WERI-Rb-1 (cell line): Measurements from ENCODE around the gene CNTNAP2.

ENCODE experiments used
- DNase-seq: peaks from one replicate; pipeline ENCODE4 v3.0.0-alpha.2; 2020
- H3K27ac ChIP-seq: fragments of 250-450 bp; sonication (Bioruptor Pico); 2 replicates; pipeline ENCODE4 v1.5.1; 2020; ENCODE audit warnings: mild to moderate bottlenecking, moderate library complexity
- H3K27me3 ChIP-seq: fragments of 250-450 bp; sonication (Bioruptor Pico); 2 replicates; pipeline ENCODE4 v1.5.1; 2021; ENCODE audit warnings: mild to moderate bottlenecking, low read depth, moderate library complexity; ENCODE audit not compliant: insufficient read depth, severe bottlenecking
- H3K36me3 ChIP-seq: fragments of 250-450 bp; sonication (Bioruptor Pico); 2 replicates; pipeline ENCODE4 v1.5.1; 2020; ENCODE audit warnings: mild to moderate bottlenecking, moderate library complexity
- H3K4me3 ChIP-seq: 2 replicates; pipeline ENCODE4 v1.5.1; 2011; ENCODE audit warnings: low read depth, mild to moderate bottlenecking, control low read depth, low read length
- H3K9me3 ChIP-seq: fragments of 250-450 bp; sonication (Bioruptor Pico); 2 replicates; pipeline ENCODE4 v1.5.1; 2021; ENCODE audit warnings: mild to moderate bottlenecking, moderate library complexity; ENCODE audit not compliant: severe bottlenecking
- TF ChIP-seq, protein P1 (sequence below): IDR thresholded peaks from 2 replicates; pipeline ENCODE4 v1.5.1; 2011; ENCODE audit warnings: low read depth, mild to moderate bottlenecking, control low read depth, inconsistent platforms, low read length

Gene CNTNAP2

DNA sequence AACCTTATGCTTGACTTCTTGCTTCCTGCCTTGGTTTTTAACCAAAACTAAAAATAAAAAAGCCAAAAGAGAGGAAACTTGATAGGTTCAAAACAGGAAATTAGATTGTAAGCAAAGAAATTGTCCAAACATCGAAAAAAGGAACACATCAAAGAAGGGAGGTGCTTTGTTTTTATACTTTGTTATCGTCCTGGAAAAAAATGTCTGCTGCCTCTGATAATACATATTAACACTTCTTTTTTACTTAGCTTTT is 2187.4 kb downstream of the CNTNAP2 start:
- no peaks in the 10 kb centered on the region for H3K36me3 ChIP-seq
- no peak for DNase-seq
- H3K9me3 ChIP-seq = no peaks in the 10 kb centered on the region
- H3K4me3 ChIP-seq = no peak overlapping the region
- no peaks in the 10 kb centered on the region for H3K27me3 ChIP-seq
- no peak overlapping the region for H3K27ac ChIP-seq
- TF ChIP-seq, protein P1, sequence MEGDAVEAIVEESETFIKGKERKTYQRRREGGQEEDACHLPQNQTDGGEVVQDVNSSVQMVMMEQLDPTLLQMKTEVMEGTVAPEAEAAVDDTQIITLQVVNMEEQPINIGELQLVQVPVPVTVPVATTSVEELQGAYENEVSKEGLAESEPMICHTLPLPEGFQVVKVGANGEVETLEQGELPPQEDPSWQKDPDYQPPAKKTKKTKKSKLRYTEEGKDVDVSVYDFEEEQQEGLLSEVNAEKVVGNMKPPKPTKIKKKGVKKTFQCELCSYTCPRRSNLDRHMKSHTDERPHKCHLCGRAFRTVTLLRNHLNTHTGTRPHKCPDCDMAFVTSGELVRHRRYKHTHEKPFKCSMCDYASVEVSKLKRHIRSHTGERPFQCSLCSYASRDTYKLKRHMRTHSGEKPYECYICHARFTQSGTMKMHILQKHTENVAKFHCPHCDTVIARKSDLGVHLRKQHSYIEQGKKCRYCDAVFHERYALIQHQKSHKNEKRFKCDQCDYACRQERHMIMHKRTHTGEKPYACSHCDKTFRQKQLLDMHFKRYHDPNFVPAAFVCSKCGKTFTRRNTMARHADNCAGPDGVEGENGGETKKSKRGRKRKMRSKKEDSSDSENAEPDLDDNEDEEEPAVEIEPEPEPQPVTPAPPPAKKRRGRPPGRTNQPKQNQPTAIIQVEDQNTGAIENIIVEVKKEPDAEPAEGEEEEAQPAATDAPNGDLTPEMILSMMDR = no peak

DNA sequence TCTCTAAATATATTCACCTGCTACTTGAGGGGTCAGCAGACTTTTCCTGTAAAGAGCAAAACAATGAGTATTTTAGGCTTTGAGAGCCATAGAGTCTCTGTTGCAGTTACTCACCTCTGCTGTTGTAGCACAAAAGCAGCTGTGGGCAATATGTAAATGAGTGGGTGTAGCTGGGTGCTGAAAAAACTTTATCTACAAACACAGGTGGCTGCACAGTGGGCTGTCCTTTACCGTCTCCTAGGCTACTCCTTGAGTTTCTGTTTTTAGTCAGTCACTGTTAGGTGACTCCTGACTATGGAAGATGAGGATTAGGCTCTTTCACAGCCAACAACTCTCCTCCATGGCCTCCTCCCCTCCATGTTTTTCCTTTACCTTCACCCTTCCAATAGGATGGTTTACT is 2187.9 kb downstream of the CNTNAP2 start:
- TF ChIP-seq, protein P1 = no peak
- H3K4me3 ChIP-seq = no peak overlapping the region
- H3K27me3 ChIP-seq = no peaks in the 10 kb centered on the region
- DNase-seq = no peak
- no peaks in the 10 kb centered on the region for H3K36me3 ChIP-seq
- no peaks in the 10 kb centered on the region for H3K9me3 ChIP-seq
- no peak overlapping the region for H3K27ac ChIP-seq

DNA sequence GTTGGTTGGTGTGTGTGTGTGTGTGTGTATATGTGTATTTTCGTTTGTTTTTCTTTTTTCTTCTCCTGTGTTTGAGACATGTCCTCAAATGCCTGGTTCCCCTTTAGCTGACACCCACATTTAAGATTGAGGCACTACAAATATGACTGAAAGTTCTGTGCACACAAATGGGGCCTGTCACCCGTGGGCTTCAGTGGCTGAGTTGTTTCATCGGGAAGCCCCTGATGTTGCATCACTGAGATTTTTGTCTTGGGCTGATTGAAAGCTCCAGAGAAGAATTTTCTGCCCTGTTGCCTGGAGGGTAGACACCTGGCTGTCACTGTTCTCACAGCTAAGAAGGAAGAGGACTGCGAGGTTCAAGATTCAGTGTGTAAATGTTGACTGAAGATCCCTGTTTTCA is 2190.2 kb downstream of the CNTNAP2 start:
- Histone ChIP-seq H3K27ac (no peak overlapping the region), H3K36me3 (no peaks in the 10 kb centered on the region), H3K27me3 (no peaks in the 10 kb centered on the region), H3K9me3 (no peaks in the 10 kb centered on the region), H3K4me3 (no peak overlapping the region)
- TF ChIP-seq, protein P1 = no peak
- no peak for DNase-seq

DNA sequence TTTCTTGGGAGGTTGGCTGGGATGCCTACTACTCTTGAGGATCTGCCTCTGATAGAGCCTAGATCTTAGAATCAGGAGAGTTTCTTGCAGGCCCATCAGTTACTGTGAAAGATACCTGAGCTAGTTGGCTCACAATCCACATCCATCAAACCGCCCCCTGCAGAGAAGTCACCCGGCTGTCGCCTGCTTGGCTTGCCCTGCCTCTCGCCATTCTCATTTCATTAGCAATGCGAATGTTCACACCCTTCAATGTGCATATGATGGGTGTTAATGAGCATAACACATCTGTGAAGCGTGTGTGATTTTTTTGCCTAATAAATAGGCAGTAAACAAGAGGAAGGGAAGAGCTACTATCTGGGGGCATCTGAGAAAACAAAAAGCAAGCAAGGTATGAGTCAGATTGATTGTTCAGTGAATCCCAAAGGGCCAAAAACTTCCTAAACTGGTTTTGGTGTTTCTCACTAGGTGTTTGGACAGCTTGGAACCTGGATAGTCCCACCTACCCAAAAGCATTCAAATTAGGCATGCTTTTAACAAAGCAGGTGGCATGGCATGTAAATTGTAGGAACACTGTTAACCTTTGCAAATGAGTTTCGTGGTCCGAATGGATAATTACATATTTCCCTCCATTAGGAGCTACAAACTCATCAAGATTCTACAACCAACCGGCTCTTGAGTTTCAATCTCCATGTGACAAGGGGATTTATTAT is 2201.7 kb downstream of the CNTNAP2 start:
- no peak overlapping the region for H3K27ac ChIP-seq
- DNase-seq = no peak
- no peak overlapping the region for H3K4me3 ChIP-seq
- H3K9me3 ChIP-seq = no peaks in the 10 kb centered on the region
- TF ChIP-seq, protein P1 = no peak
- no peaks in the 10 kb centered on the region for H3K27me3 ChIP-seq
- H3K36me3 ChIP-seq = no peaks in the 10 kb centered on the region

DNA sequence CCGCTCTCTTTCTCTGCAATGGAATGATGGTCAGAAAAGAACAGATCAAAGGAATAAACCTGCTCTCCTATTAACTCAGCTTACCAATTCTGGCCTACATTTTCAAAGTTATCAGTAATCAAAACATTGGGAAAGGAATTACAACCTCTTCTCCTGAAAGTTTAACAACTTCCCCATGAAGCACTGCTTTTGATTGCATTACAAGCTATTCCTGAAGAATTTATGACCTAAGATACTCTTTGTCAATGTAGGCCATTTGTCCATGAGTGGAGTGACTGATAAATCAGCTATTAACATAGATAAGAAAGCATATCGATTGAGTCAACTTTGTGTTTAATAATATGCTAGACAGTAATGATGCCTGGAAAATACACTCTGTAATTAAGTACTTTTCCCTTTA is 2202.2 kb downstream of the CNTNAP2 start:
- H3K27me3 ChIP-seq = no peaks in the 10 kb centered on the region
- H3K9me3 ChIP-seq = no peaks in the 10 kb centered on the region
- TF ChIP-seq, protein P1 = no peak
- H3K4me3 ChIP-seq = no peak overlapping the region
- H3K36me3 ChIP-seq = no peaks in the 10 kb centered on the region
- DNase-seq = no peak
- no peak overlapping the region for H3K27ac ChIP-seq

DNA sequence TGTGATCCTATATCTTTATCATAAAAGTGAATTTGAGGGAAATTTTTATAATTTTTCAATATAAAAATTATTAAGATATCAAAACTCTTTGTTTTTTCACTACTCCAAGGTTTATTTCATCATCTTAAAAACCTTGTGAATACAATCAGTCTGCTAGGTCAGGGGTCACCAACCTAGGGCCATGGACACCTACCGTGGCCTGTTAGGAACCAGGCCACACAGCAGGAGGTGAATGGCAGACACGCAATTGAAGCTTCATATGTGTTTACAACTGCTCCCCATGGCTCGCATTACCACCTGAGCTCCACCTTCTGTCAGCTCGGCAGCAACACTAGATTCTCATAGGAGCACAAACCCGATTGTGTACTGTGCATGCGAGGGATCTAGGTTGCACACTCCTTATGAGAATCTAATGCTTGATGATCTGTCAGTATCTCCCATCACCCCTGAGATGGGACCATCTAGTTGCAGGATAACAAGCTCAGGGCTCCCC is 2202.8 kb downstream of the CNTNAP2 start:
- Histone ChIP-seq H3K9me3 (no peaks in the 10 kb centered on the region), H3K27ac (no peak overlapping the region), H3K36me3 (no peaks in the 10 kb centered on the region), H3K4me3 (no peak overlapping the region), H3K27me3 (no peaks in the 10 kb centered on the region)
- no peak for DNase-seq
- TF ChIP-seq, protein P1 = no peak
